ENCODE results near the gene ATRNL1. TPM values are rescaled to one million over a fixed set of nuclear protein-coding genes. Genes with fewer than 3 reads are reported as not detected.

Gene ATRNL1
- total RNA-seq, 1 experiment from 2014 or later: 28.7 TPM

DNA sequence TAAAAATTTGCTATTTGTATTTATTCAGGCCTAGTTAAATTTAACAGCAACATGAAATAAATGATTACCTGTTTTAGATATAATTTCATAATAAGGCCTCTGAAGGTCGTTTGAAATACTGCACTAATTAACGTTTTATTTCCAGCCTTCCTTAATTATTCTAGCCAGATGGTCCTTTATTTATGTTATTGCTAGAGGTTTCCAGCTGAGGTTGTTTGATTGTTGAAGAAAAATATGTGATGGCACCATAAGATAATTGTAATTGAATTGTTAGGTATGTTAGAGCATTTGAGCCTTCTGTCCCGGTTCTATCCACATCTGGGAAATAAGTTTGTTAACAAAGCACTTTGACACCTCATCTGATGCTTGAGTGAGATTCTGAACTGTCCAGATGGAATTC is 556.1 kb downstream of the ATRNL1 start (continued):
- TF ChIP-seq NFYB (CRISPR knock-in tag; conservative IDR thresholded peaks at IDR 0.05; ENCODE audit: low read depth) (no peak), NR2C2 (CRISPR knock-in tag; IDR thresholded peaks at IDR 0.05) (no peak), SMAD3 (CRISPR knock-in tag; IDR thresholded peaks at IDR 0.05; ENCODE audit: borderline replicate concordance) (no peak), FOXJ3 (CRISPR knock-in tag; IDR thresholded peaks at IDR 0.05; ENCODE audit: borderline replicate concordance) (no peak), CREM (CRISPR knock-in tag; IDR thresholded peaks at IDR 0.05) (no peak), CBFB (CRISPR knock-in tag; IDR thresholded peaks at IDR 0.05; ENCODE audit: low read depth) (no peak)
- TF ChIP-seq, protein P1, sequence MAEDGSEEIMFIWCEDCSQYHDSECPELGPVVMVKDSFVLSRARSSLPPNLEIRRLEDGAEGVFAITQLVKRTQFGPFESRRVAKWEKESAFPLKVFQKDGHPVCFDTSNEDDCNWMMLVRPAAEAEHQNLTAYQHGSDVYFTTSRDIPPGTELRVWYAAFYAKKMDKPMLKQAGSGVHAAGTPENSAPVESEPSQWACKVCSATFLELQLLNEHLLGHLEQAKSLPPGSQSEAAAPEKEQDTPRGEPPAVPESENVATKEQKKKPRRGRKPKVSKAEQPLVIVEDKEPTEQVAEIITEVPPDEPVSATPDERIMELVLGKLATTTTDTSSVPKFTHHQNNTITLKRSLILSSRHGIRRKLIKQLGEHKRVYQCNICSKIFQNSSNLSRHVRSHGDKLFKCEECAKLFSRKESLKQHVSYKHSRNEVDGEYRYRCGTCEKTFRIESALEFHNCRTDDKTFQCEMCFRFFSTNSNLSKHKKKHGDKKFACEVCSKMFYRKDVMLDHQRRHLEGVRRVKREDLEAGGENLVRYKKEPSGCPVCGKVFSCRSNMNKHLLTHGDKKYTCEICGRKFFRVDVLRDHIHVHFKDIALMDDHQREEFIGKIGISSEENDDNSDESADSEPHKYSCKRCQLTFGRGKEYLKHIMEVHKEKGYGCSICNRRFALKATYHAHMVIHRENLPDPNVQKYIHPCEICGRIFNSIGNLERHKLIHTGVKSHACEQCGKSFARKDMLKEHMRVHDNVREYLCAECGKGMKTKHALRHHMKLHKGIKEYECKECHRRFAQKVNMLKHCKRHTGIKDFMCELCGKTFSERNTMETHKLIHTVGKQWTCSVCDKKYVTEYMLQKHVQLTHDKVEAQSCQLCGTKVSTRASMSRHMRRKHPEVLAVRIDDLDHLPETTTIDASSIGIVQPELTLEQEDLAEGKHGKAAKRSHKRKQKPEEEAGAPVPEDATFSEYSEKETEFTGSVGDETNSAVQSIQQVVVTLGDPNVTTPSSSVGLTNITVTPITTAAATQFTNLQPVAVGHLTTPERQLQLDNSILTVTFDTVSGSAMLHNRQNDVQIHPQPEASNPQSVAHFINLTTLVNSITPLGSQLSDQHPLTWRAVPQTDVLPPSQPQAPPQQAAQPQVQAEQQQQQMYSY (CRISPR knock-in tag; IDR thresholded peaks at IDR 0.05): no peak
- TF ChIP-seq, protein P2, sequence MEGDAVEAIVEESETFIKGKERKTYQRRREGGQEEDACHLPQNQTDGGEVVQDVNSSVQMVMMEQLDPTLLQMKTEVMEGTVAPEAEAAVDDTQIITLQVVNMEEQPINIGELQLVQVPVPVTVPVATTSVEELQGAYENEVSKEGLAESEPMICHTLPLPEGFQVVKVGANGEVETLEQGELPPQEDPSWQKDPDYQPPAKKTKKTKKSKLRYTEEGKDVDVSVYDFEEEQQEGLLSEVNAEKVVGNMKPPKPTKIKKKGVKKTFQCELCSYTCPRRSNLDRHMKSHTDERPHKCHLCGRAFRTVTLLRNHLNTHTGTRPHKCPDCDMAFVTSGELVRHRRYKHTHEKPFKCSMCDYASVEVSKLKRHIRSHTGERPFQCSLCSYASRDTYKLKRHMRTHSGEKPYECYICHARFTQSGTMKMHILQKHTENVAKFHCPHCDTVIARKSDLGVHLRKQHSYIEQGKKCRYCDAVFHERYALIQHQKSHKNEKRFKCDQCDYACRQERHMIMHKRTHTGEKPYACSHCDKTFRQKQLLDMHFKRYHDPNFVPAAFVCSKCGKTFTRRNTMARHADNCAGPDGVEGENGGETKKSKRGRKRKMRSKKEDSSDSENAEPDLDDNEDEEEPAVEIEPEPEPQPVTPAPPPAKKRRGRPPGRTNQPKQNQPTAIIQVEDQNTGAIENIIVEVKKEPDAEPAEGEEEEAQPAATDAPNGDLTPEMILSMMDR (IDR thresholded peaks at IDR 0.05): no peak
- TF ChIP-seq, protein P3, sequence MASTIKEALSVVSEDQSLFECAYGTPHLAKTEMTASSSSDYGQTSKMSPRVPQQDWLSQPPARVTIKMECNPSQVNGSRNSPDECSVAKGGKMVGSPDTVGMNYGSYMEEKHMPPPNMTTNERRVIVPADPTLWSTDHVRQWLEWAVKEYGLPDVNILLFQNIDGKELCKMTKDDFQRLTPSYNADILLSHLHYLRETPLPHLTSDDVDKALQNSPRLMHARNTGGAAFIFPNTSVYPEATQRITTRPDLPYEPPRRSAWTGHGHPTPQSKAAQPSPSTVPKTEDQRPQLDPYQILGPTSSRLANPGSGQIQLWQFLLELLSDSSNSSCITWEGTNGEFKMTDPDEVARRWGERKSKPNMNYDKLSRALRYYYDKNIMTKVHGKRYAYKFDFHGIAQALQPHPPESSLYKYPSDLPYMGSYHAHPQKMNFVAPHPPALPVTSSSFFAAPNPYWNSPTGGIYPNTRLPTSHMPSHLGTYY (CRISPR knock-in tag; IDR thresholded peaks at IDR 0.05): no peak
- TF ChIP-seq, protein P4, sequence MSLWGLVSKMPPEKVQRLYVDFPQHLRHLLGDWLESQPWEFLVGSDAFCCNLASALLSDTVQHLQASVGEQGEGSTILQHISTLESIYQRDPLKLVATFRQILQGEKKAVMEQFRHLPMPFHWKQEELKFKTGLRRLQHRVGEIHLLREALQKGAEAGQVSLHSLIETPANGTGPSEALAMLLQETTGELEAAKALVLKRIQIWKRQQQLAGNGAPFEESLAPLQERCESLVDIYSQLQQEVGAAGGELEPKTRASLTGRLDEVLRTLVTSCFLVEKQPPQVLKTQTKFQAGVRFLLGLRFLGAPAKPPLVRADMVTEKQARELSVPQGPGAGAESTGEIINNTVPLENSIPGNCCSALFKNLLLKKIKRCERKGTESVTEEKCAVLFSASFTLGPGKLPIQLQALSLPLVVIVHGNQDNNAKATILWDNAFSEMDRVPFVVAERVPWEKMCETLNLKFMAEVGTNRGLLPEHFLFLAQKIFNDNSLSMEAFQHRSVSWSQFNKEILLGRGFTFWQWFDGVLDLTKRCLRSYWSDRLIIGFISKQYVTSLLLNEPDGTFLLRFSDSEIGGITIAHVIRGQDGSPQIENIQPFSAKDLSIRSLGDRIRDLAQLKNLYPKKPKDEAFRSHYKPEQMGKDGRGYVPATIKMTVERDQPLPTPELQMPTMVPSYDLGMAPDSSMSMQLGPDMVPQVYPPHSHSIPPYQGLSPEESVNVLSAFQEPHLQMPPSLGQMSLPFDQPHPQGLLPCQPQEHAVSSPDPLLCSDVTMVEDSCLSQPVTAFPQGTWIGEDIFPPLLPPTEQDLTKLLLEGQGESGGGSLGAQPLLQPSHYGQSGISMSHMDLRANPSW (CRISPR knock-in tag; conservative IDR thresholded peaks at IDR 0.05; ENCODE audit: low read depth): no peak

DNA sequence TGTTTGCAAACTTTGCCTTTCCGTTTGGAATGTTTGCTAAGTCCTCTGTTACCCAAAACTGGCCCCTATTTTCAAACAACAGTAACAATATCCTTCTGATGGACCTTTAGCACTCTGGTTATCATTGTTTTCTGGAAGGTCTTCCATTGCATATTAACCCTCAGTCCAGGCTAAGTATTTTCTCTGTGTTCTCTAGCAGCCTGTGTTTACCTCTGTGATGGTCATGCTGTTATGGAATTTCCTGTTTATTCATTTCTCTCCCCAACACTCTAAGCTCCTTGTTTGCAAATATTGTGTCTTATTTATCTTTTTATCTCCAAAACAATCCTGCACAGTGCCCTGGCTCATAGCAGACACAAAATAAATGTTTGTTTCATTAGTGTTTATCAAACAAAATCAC is 560.3 kb downstream of the ATRNL1 start:
- no peaks in the 10 kb centered on the region for H3K27me3 Mint-ChIP-seq (ENCODE audit: low read depth)
- TF ChIP-seq CREM (CRISPR knock-in tag; IDR thresholded peaks at IDR 0.05): no peak
- no peak for TF ChIP-seq CREB1 (CRISPR knock-in tag; IDR thresholded peaks at IDR 0.05)
- TF ChIP-seq, protein P5, sequence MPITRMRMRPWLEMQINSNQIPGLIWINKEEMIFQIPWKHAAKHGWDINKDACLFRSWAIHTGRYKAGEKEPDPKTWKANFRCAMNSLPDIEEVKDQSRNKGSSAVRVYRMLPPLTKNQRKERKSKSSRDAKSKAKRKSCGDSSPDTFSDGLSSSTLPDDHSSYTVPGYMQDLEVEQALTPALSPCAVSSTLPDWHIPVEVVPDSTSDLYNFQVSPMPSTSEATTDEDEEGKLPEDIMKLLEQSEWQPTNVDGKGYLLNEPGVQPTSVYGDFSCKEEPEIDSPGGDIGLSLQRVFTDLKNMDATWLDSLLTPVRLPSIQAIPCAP (CRISPR knock-in tag; IDR thresholded peaks at IDR 0.05): no peak
- TF ChIP-seq ZNF263 (CRISPR knock-in tag; IDR thresholded peaks at IDR 0.05; ENCODE audit: low read depth): no peak
- TF ChIP-seq, protein P6, sequence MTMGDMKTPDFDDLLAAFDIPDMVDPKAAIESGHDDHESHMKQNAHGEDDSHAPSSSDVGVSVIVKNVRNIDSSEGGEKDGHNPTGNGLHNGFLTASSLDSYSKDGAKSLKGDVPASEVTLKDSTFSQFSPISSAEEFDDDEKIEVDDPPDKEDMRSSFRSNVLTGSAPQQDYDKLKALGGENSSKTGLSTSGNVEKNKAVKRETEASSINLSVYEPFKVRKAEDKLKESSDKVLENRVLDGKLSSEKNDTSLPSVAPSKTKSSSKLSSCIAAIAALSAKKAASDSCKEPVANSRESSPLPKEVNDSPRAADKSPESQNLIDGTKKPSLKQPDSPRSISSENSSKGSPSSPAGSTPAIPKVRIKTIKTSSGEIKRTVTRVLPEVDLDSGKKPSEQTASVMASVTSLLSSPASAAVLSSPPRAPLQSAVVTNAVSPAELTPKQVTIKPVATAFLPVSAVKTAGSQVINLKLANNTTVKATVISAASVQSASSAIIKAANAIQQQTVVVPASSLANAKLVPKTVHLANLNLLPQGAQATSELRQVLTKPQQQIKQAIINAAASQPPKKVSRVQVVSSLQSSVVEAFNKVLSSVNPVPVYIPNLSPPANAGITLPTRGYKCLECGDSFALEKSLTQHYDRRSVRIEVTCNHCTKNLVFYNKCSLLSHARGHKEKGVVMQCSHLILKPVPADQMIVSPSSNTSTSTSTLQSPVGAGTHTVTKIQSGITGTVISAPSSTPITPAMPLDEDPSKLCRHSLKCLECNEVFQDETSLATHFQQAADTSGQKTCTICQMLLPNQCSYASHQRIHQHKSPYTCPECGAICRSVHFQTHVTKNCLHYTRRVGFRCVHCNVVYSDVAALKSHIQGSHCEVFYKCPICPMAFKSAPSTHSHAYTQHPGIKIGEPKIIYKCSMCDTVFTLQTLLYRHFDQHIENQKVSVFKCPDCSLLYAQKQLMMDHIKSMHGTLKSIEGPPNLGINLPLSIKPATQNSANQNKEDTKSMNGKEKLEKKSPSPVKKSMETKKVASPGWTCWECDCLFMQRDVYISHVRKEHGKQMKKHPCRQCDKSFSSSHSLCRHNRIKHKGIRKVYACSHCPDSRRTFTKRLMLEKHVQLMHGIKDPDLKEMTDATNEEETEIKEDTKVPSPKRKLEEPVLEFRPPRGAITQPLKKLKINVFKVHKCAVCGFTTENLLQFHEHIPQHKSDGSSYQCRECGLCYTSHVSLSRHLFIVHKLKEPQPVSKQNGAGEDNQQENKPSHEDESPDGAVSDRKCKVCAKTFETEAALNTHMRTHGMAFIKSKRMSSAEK (CRISPR knock-in tag; IDR thresholded peaks at IDR 0.05; ENCODE audit: borderline replicate concordance): no peak
- no peak for TF ChIP-seq EMX1 (CRISPR knock-in tag; IDR thresholded peaks at IDR 0.05)
- no peak for TF ChIP-seq JAZF1 (CRISPR knock-in tag; IDR thresholded peaks at IDR 0.05)
- TF ChIP-seq ZNF232 (CRISPR knock-in tag; IDR thresholded peaks at IDR 0.05): no peak
- no peak for TF ChIP-seq NR3C1 (CRISPR knock-in tag; conservative IDR thresholded peaks at IDR 0.05; ENCODE audit: low read depth)
- DNase-seq (ENCODE audit: low spot score) (no peak), ATAC-seq (peak; percentile 46)
- H3K9me3 Mint-ChIP-seq: no peaks in the 10 kb centered on the region
- peak overlapping the region; percentile 69; the same call in 1 of the 2 replicates for H3K27ac Mint-ChIP-seq
- H3K4me3 Mint-ChIP-seq: no peak overlapping the region
- H3K4me1 Mint-ChIP-seq: peaks cover 7% of the 10 kb centered on the region
- POLR2A ChIA-PET: no interaction called here
- CTCF ChIA-PET: no interaction called here
- H3K36me3 Mint-ChIP-seq: no peaks in the 10 kb centered on the region
